Suprapubic skin (tissue), 4 donors: ENCODE data around the gene ZC2HC1B.

Source experiments
- CTCF ChIP-seq, 2 donors: fragments of 200-600 bp in 1 of 2; fragments of 450-650 bp in 1 of 2; sonication (generic) in 1 of 2; IDR thresholded peaks; one replicate each; pipeline ENCODE4 v1.5.1; 2016 to 2019; ENCODE audit warnings: antibody characterized with exemption in 2 of 2, mild to moderate bottlenecking in 1 of 2, moderate library complexity in 1 of 2
- POLR2A ChIP-seq, 2 donors: fragments of 450-650 bp; IDR thresholded peaks; one replicate each; pipeline ENCODE4 v1.6.1; 2017; ENCODE audit warnings: antibody characterized with exemption in 2 of 2, mild to moderate bottlenecking in 2 of 2, moderate library complexity in 2 of 2
- POLR2AphosphoS5 ChIP-seq, 3 donors: sonication (generic); formaldehyde crosslinking; IDR thresholded peaks; one replicate each; pipeline ENCODE4 v1.6.1; 2017; ENCODE audit warnings: antibody characterized with exemption in 3 of 3

- no peak for TF ChIP-seq CTCF (IDR thresholded peaks at IDR 0.05)
- TF ChIP-seq POLR2A (IDR thresholded peaks at IDR 0.05) = no peak
- no peak for TF ChIP-seq POLR2AphosphoS5 (IDR thresholded peaks at IDR 0.05)
Measured at GRCh38 chr6:143982968-143983367, 118.7 kb downstream of the ZC2HC1B start.
